ENCODE measurements around the gene NCS1.

Gene NCS1

GRCh38 chr9:130129432-130130061 lies 42.7 kb upstream of the NCS1 start:
- H3K4me3 ChIP-seq (ENCODE audit: low read length): no peak overlapping the region
- no peak for DNase-seq (ENCODE audit: low read depth)
- no peak for TF ChIP-seq CTCF (IDR thresholded peaks at IDR 0.05; ENCODE audit: insufficient read depth, low read depth, low read length, missing control alignments)

- no peak overlapping the region for H3K4me3 ChIP-seq (ENCODE audit: low read length)
- DNase-seq (ENCODE audit: low read depth): no peak
- TF ChIP-seq CTCF (IDR thresholded peaks at IDR 0.05; ENCODE audit: insufficient read depth, low read depth, low read length, missing control alignments): no peak
Observed at GRCh38 chr9:130132746-130133145, 39.5 kb upstream of the NCS1 start.

- DNase-seq (ENCODE audit: low read depth): no peak
- H3K4me3 ChIP-seq (ENCODE audit: low read length): no peak overlapping the region
- TF ChIP-seq CTCF (IDR thresholded peaks at IDR 0.05; ENCODE audit: insufficient read depth, low read depth, low read length, missing control alignments): no peak
Observed at GRCh38 chr9:130137081-130137640, 35.0 kb upstream of the NCS1 start.

GRCh38 chr9:130137641-130138081 lies 34.5 kb upstream of the NCS1 start:
- no peak for DNase-seq (ENCODE audit: low read depth)
- H3K4me3 ChIP-seq (ENCODE audit: low read length): no peak overlapping the region
- TF ChIP-seq CTCF (IDR thresholded peaks at IDR 0.05; ENCODE audit: insufficient read depth, low read depth, low read length, missing control alignments): no peak

- peak; percentile 98 for DNase-seq (ENCODE audit: low read depth)
- no peak for TF ChIP-seq CTCF (IDR thresholded peaks at IDR 0.05; ENCODE audit: insufficient read depth, low read depth, low read length, missing control alignments)
- no peak overlapping the region for H3K4me3 ChIP-seq (ENCODE audit: low read length)
Observed at GRCh38 chr9:130138171-130138653, 34.0 kb upstream of the NCS1 start.

- H3K4me3 ChIP-seq (ENCODE audit: low read length): no peak overlapping the region
- peak; percentile 86 for DNase-seq (ENCODE audit: low read depth)
- no peak for TF ChIP-seq CTCF (IDR thresholded peaks at IDR 0.05; ENCODE audit: insufficient read depth, low read depth, low read length, missing control alignments)
Observed at GRCh38 chr9:130138791-130139190, 33.4 kb upstream of the NCS1 start.

GRCh38 chr9:130139251-130139650 lies 33.0 kb upstream of the NCS1 start:
- TF ChIP-seq CTCF (IDR thresholded peaks at IDR 0.05; ENCODE audit: insufficient read depth, low read depth, low read length, missing control alignments): no peak
- no peak overlapping the region for H3K4me3 ChIP-seq (ENCODE audit: low read length)
- DNase-seq (ENCODE audit: low read depth): no peak

Data from epithelial cell of esophagus (primary cell).